Kidney (tissue), 14 donors: Measurements from ENCODE around the gene TRAPPC4. TPM values are rescaled to one million over a fixed set of nuclear protein-coding genes. Genes with fewer than 3 reads are reported as not detected.
A peak's percentile ranks its signal among the peaks of the same experiment; 100 is the strongest.

Source experiments
- DNase-seq, 5 donors: peaks; one replicate each; pipeline ENCODE4 v3.0.0-alpha.2; 2013 to 2020
- FAIRE-seq: peaks from 2 replicates; lab custom pipeline; 2012; peaks lifted over from hg19 to GRCh38; lab: Jason Lieb, UNC
- H3K27ac ChIP-seq, 2 donors: one replicate each; pipeline ENCODE4 v1.7.0; 2013; ENCODE audit warnings: low read depth in 2 of 2, low read length in 2 of 2, inconsistent platforms in 1 of 2
- H3K27me3 ChIP-seq: one replicate; pipeline ENCODE4 v1.7.1; 2013; ENCODE audit warnings: low read length, inconsistent platforms; ENCODE audit not compliant: control insufficient read depth, insufficient read depth
- H3K36me3 ChIP-seq, 3 donors: one replicate each; pipeline versions ENCODE4 v1.7.0 to v1.7.1; 2013; ENCODE audit warnings: low read length in 3 of 3, control low read depth in 1 of 3, inconsistent platforms in 1 of 3; ENCODE audit not compliant: insufficient read depth in 3 of 3, control insufficient read depth in 2 of 3
- H3K4me1 ChIP-seq, 3 donors: one replicate each; pipeline versions ENCODE4 v1.7.0 to v1.7.1; 2013; ENCODE audit warnings: low read length in 3 of 3, inconsistent platforms in 1 of 3, low read depth in 1 of 3; ENCODE audit not compliant: control insufficient read depth in 2 of 3, insufficient read depth in 2 of 3
- H3K4me3 ChIP-seq, 3 donors: one replicate each; pipeline versions ENCODE4 v1.7.0 to v1.8.1; 2013; ENCODE audit warnings: low read length in 3 of 3, control low read depth in 1 of 3, inconsistent platforms in 1 of 3
- H3K9ac ChIP-seq, 3 donors: one replicate each; pipeline versions ENCODE4 v1.7.0 to v1.7.1; 2013; ENCODE audit warnings: low read length in 3 of 3, control low read depth in 1 of 3, inconsistent platforms in 1 of 3
- H3K9me3 ChIP-seq, 3 donors: one replicate each; pipeline versions ENCODE4 v1.7.0 to v1.7.1; 2013; ENCODE audit warnings: low read length in 3 of 3, control low read depth in 1 of 3, inconsistent platforms in 1 of 3; ENCODE audit not compliant: control insufficient read depth in 2 of 3, insufficient read depth in 1 of 3
- intact Hi-C: fragments of 100-400 bp; cut with DNase I; formaldehyde crosslinking; loops from one replicate; pipeline ENCODE4 v1.11.1; 2022
- polyA plus RNA-seq: library from polyadenylated mRNA; stranded (reverse); fragments of 350-450 nt; fragmentation: Illumina TruSeq; extraction: RNeasy Lipid Tissue Mini Kit (QIAGEN cat#74804); gene quantifications from one replicate; pipeline ENCODE4 v1.2.3, GENCODE V29; 2014; ENCODE audit warnings: low read depth, low replicate concordance; ENCODE audit not compliant: insufficient read depth
- total RNA-seq: library from RNA; stranded (reverse); fragmentation: NEBNext Ultra II Directional; extraction: Animal tissue kit (Norgen Biotek cat#: 25700); gene quantifications from one replicate; pipeline ENCODE4 v1.2.1, GENCODE V29; 2021
- TF ChIP-seq, protein P1 (sequence below): IDR thresholded peaks from 3 replicates; pipeline ENCODE4 v1.5.1; 2012; ENCODE audit warnings: mild to moderate bottlenecking, moderate library complexity, borderline replicate concordance; ENCODE audit not compliant: insufficient read depth; ENCODE audit errors: extremely low read depth
- donor health status: control.
- donor health status: control.
- donor health status: control.
- donor health status: control.
- donor health status: control.
- donor health status: DM: yes; HTN: yes; CAD: no.
- donor health status: Normal renal cell carcinoma (clear cell type).

TRAPPC4 gene
- total and polyA plus RNA-seq, 2 donors from 2014 or later: 82.6 to 136 TPM

DNA sequence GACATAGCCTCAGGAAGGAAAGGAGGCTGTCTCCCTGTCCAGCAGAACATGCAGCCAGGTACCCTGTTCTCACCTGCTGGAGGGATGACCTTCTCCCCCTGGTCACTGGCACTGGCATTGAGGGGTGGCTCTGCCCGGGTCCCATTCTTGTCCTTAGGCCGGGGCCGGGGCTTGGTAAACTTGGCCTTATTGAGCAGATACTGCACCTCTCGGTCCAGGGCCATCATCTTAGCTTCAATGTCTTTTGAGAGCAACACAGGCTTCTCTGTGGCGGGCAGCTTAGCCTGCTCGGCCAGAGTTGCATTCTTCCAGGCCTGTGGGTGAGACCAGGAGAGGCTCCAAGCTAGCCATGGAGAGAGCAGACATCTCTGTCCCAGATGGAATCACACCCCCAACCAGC lies 27.9 kb downstream of the TRAPPC4 start:
- FAIRE-seq (no peak), DNase-seq (peak in 1 of 5 donors; percentile 46)
- Histone ChIP-seq H3K27ac (no peak overlapping the region), H3K9ac (no peak overlapping the region), H3K27me3 (no peaks in the 10 kb centered on the region), H3K9me3 (no peaks in the 10 kb centered on the region), H3K36me3 (peaks cover 0 to 45% (median 33%) of the 10 kb centered on the region in 3 donors), H3K4me1 (no peaks in the 10 kb centered on the region), H3K4me3 (no peak overlapping the region)
- TF ChIP-seq, protein P1, sequence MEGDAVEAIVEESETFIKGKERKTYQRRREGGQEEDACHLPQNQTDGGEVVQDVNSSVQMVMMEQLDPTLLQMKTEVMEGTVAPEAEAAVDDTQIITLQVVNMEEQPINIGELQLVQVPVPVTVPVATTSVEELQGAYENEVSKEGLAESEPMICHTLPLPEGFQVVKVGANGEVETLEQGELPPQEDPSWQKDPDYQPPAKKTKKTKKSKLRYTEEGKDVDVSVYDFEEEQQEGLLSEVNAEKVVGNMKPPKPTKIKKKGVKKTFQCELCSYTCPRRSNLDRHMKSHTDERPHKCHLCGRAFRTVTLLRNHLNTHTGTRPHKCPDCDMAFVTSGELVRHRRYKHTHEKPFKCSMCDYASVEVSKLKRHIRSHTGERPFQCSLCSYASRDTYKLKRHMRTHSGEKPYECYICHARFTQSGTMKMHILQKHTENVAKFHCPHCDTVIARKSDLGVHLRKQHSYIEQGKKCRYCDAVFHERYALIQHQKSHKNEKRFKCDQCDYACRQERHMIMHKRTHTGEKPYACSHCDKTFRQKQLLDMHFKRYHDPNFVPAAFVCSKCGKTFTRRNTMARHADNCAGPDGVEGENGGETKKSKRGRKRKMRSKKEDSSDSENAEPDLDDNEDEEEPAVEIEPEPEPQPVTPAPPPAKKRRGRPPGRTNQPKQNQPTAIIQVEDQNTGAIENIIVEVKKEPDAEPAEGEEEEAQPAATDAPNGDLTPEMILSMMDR: no peak
- intact Hi-C loops: no loop called here

DNA sequence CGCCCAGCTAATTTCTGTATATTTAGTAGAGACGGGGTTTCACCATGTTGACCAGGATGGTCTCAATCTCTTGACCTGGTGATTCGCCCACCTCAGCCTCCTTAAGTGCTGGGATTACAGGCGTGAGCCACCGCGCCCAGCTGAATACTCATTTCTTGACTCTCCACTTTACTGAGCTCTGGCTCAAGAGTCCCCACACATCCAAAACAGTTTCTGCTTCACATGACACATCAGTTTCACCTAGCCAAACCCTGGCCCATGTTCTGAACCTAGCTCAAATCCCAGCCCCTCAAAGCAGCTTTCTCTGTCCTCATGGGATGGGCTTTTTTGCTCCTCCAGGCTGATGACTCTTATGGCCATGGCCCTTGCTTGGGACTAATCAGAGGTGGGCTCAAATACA lies 28.6 kb downstream of the TRAPPC4 start:
- TF ChIP-seq, protein P1: no peak
- Histone ChIP-seq H3K36me3 (peaks cover 0 to 51% (median 40%) of the 10 kb centered on the region in 3 donors), H3K27me3 (no peaks in the 10 kb centered on the region), H3K9me3 (no peaks in the 10 kb centered on the region), H3K4me3 (no peak overlapping the region), H3K27ac (no peak overlapping the region), H3K9ac (no peak overlapping the region), H3K4me1 (no peaks in the 10 kb centered on the region)
- FAIRE-seq: no peak
- peak in 1 of 5 donors; percentile 24 for DNase-seq
- intact Hi-C loops: no loop called here

GRCh38 chr11:119048644-119049043 lies 30.1 kb downstream of the TRAPPC4 start:
- H3K9me3 ChIP-seq: no peaks in the 10 kb centered on the region
- H3K4me3 ChIP-seq: no peak overlapping the region
- no peak overlapping the region for H3K9ac ChIP-seq
- H3K27me3 ChIP-seq: no peaks in the 10 kb centered on the region
- H3K27ac ChIP-seq: no peak overlapping the region
- intact Hi-C loops: no loop called here
- DNase-seq (no peak), FAIRE-seq (no peak)
- peaks cover 0 to 63% (median 55%) of the 10 kb centered on the region in 3 donors for H3K36me3 ChIP-seq
- no peaks in the 10 kb centered on the region for H3K4me1 ChIP-seq
- TF ChIP-seq, protein P1: no peak

DNA sequence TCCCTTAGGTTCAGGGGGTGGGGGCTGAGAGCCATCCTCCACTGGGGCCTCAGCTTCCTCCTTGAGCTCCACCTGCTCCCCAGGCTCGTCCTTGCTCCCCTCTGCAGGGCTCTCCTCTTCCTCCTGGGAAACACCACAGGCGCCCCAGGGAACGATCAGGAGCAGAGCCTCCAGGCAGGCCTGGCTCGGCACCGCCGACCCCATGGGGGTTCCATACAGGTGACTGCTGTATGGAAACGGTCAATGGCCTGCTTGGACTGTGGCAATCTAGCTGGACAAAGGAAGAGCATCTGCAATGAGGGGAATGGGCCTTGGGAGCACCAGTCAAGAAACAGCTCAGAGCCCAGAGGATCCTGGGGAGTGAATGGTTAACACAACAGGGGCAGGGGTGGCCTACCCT lies 30.5 kb downstream of the TRAPPC4 start:
- Histone ChIP-seq H3K4me3 (no peak overlapping the region), H3K36me3 (peaks cover 0 to 67% (median 59%) of the 10 kb centered on the region in 3 donors), H3K9me3 (no peaks in the 10 kb centered on the region), H3K9ac (no peak overlapping the region), H3K27me3 (no peaks in the 10 kb centered on the region), H3K4me1 (no peaks in the 10 kb centered on the region), H3K27ac (no peak overlapping the region)
- intact Hi-C loops: no loop called here
- FAIRE-seq: no peak
- TF ChIP-seq, protein P1: no peak
- peak in 1 of 5 donors; percentile 48 for DNase-seq
